Liver (tissue), 9 donors: ENCODE measurements around the gene KCNMB2. TPM values are rescaled to one million over a fixed set of nuclear protein-coding genes. Genes with fewer than 3 reads are reported as not detected.

ENCODE experiments used
- DNase-seq: peaks from one replicate; pipeline ENCODE4 v3.0.0-alpha.2; 2017; ENCODE audit warnings: low spot score
- H3K27ac ChIP-seq, 2 donors: one replicate each; pipeline ENCODE4 v1.7.0; 2013; ENCODE audit warnings: inconsistent platforms in 2 of 2, low read length in 2 of 2, control low read depth in 1 of 2, low read depth in 1 of 2, mild to moderate bottlenecking in 1 of 2
- H3K27me3 ChIP-seq, 4 donors: one replicate each; pipeline versions ENCODE4 v1.6.1 to v1.7.0; 2013; ENCODE audit warnings: low read length in 3 of 4, inconsistent platforms in 1 of 4, mild to moderate bottlenecking in 1 of 4, moderate library complexity in 1 of 4; ENCODE audit not compliant: control insufficient read depth in 4 of 4, insufficient read depth in 4 of 4
- H3K36me3 ChIP-seq, 4 donors: one replicate each; pipeline versions ENCODE4 v1.6.1 to v1.7.0; 2013; ENCODE audit warnings: low read length in 3 of 4, mild to moderate bottlenecking in 3 of 4, low read depth in 1 of 4, moderate library complexity in 1 of 4; ENCODE audit not compliant: control insufficient read depth in 4 of 4, insufficient read depth in 3 of 4
- H3K4me1 ChIP-seq, 4 donors: one replicate each; pipeline versions ENCODE4 v1.6.1 to v1.7.0; 2013; ENCODE audit warnings: low read length in 3 of 4, mild to moderate bottlenecking in 3 of 4, moderate library complexity in 1 of 4; ENCODE audit not compliant: control insufficient read depth in 4 of 4, insufficient read depth in 4 of 4
- H3K4me3 ChIP-seq, 3 donors: one replicate each; pipeline versions ENCODE4 v1.6.1 to v1.7.0; 2013; ENCODE audit warnings: low read length in 3 of 3, control low read depth in 1 of 3, low read depth in 1 of 3, mild to moderate bottlenecking in 1 of 3
- H3K9ac ChIP-seq, 2 donors: one replicate each; pipeline ENCODE4 v1.7.0; 2013; ENCODE audit warnings: low read length in 2 of 2, mild to moderate bottlenecking in 2 of 2, moderate library complexity in 2 of 2, control low read depth in 1 of 2, low read depth in 1 of 2
- H3K9me3 ChIP-seq, 4 donors: one replicate each; pipeline versions ENCODE4 v1.6.1 to v1.7.0; 2013; ENCODE audit warnings: low read length in 3 of 4; ENCODE audit not compliant: control insufficient read depth in 4 of 4
- ATF3 ChIP-seq: IDR thresholded peaks from 2 replicates; pipeline ENCODE4 v1.6.1; 2016; ENCODE audit warnings: antibody characterized with exemption
- EGR1 ChIP-seq, 2 donors: IDR thresholded peaks; 2 replicates each; pipeline ENCODE4 v1.6.1; 2016 to 2018; ENCODE audit warnings: antibody characterized with exemption in 2 of 2, low read depth in 2 of 2
- FOXA1 ChIP-seq: IDR thresholded peaks from 2 replicates; pipeline ENCODE4 v1.6.1; 2016; ENCODE audit warnings: antibody characterized with exemption
- FOXA2 ChIP-seq: IDR thresholded peaks from 2 replicates; pipeline ENCODE4 v1.6.1; 2016; ENCODE audit warnings: antibody characterized with exemption
- GABPA ChIP-seq, 2 donors: IDR thresholded peaks in 1 of 2; conservative IDR thresholded peaks in 1 of 2; 2 replicates each; pipeline ENCODE4 v1.6.1; 2016; ENCODE audit warnings: antibody characterized with exemption in 2 of 2, mild to moderate bottlenecking in 1 of 2, moderate library complexity in 1 of 2
- HNF4A ChIP-seq, 2 donors: conservative IDR thresholded peaks; 2 replicates each; pipeline ENCODE4 v1.6.1; 2016; ENCODE audit warnings: antibody characterized with exemption in 2 of 2, mild to moderate bottlenecking in 2 of 2
- HNF4G ChIP-seq: IDR thresholded peaks from 2 replicates; pipeline ENCODE4 v1.6.1; 2016; ENCODE audit warnings: antibody characterized with exemption
- JUND ChIP-seq, 2 donors: IDR thresholded peaks; 2 replicates each; pipeline ENCODE4 v1.6.1; 2016; ENCODE audit warnings: antibody characterized with exemption in 2 of 2
- NR2F2 ChIP-seq: IDR thresholded peaks from 2 replicates; pipeline ENCODE4 v1.6.1; 2016; ENCODE audit warnings: antibody characterized with exemption
- RAD21 ChIP-seq, 2 donors: IDR thresholded peaks; 2 replicates each; pipeline ENCODE4 v1.6.1; 2016; ENCODE audit warnings: antibody characterized with exemption in 2 of 2, mild to moderate bottlenecking in 2 of 2
- REST ChIP-seq: IDR thresholded peaks from 2 replicates; pipeline ENCODE4 v1.6.1; 2016; ENCODE audit warnings: antibody characterized with exemption, mild to moderate bottlenecking
- RXRA ChIP-seq, 2 donors: IDR thresholded peaks; 2 replicates each; pipeline ENCODE4 v1.6.1; 2017 to 2018; ENCODE audit warnings: antibody characterized with exemption in 2 of 2, mild to moderate bottlenecking in 1 of 2
- SP1 ChIP-seq: IDR thresholded peaks from 2 replicates; pipeline ENCODE4 v1.6.1; 2018; ENCODE audit warnings: antibody characterized with exemption, mild to moderate bottlenecking
- TAF1 ChIP-seq: conservative IDR thresholded peaks from 2 replicates; pipeline ENCODE4 v1.6.1; 2016; ENCODE audit warnings: antibody characterized with exemption, mild to moderate bottlenecking
- YY1 ChIP-seq: IDR thresholded peaks from 2 replicates; pipeline ENCODE4 v1.6.1; 2016; ENCODE audit warnings: antibody characterized with exemption, mild to moderate bottlenecking
- whole genome bisulfite sequencing: extraction: QIAGEN DNeasy Blood & Tissue Kit; methylation state at CpG from one replicate; pipeline ENCODE4 v1.1.7; 2013; 5-methylcytosine and 5-hydroxymethylcytosine counted together
- polyA plus RNA-seq, 2 donors: library from polyadenylated mRNA; stranded (reverse) in 1 of 2; unstranded in 1 of 2; fragments of 200-250 nt in 1 of 2; fragments of >200 nt in 1 of 2; fragmentation: Nextera tagmentation in 1 of 2; extraction: Ambion mirVana in 1 of 2; gene quantifications; one replicate each; pipeline versions ENCODE4 v1.2.1 to v1.2.3, GENCODE V29; 2013 to 2015
- total RNA-seq, 2 donors: library from RNA; depleted of rRNA; stranded (reverse); fragments of >200 nt; gene quantifications; one replicate each; pipeline ENCODE4 v1.2.3, GENCODE V29; 2014
- TF ChIP-seq, protein P1 (sequence below): IDR thresholded peaks from 2 replicates; pipeline ENCODE4 v1.6.1; 2016; ENCODE audit warnings: antibody characterized with exemption
- TF ChIP-seq, protein P2 (sequence below): fragments of 150-350 bp; IDR thresholded peaks from 2 replicates; pipeline ENCODE4 v1.5.1; 2017; ENCODE audit warnings: improper control_type of control experiment, low read depth, low read length; ENCODE audit not compliant: missing input control
- TF ChIP-seq, protein P3 (sequence below): IDR thresholded peaks from 2 replicates; pipeline ENCODE4 v1.6.1; 2016; ENCODE audit warnings: antibody characterized with exemption
- donor health status: healthy.
- donor health status: healthy.
- donor health status: healthy.
- donor health status: healthy.
- donor health status: healthy.

KCNMB2 gene
- total and polyA plus RNA-seq, 4 donors = 0.08 to 0.33 (median 0.16) TPM; not detected in 1

DNA sequence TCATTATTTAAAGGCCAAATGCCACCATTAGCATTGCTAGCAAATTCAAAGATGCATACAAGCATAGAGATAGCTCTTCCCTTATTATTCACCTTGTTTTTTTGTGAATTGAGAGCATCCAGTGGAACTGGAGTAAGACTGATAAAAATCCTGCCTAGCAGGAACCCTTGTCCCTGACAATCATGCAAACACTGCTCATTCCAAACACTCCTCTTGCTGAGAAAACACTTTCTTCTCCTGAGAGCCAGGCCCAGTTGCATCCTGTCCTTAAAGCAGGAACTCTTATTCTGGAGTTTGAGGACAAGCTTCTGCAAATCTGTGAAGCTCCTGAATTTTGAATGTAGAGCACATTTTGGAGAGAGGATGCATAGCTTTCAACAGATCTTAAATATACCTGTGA lies 49.3 kb upstream of the KCNMB2 start:
- Histone ChIP-seq H3K9me3 (no peaks in the 10 kb centered on the region), H3K27me3 (no peaks in the 10 kb centered on the region), H3K36me3 (no peaks in the 10 kb centered on the region), H3K4me1 (no peaks in the 10 kb centered on the region), H3K27ac (no peak overlapping the region), H3K4me3 (no peak overlapping the region), H3K9ac (no peak overlapping the region)
- DNase-seq = no peak
- TF ChIP-seq JUND (IDR thresholded peaks at IDR 0.05) (no peak), HNF4A (conservative IDR thresholded peaks at IDR 0.05) (no peak)

DNA sequence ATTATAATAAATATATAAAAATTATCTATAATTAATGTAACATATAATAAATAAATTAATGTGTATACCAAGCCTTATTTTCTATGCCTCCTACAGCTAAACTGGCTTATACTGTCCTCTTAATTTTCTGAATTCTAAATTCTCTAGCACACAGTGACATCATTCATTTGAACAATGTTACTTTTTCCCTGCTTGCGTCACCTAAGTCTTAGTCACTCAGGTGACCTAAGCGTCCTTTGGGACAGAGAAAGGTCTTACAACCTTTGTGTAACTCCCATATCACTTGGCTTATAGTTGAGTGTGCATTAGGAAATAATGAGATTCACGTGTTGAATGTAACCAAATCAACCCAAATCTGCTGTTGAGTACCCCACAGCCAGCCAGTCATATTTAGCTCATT lies 48.5 kb upstream of the KCNMB2 start:
- H3K4me3 ChIP-seq = no peak overlapping the region
- no peak for DNase-seq
- H3K9ac ChIP-seq = no peak overlapping the region
- H3K36me3 ChIP-seq = no peaks in the 10 kb centered on the region
- H3K27me3 ChIP-seq = no peaks in the 10 kb centered on the region
- WGBS = 76% methylated on average over 3 of the region's 3 CpGs
- TF ChIP-seq, protein P1, sequence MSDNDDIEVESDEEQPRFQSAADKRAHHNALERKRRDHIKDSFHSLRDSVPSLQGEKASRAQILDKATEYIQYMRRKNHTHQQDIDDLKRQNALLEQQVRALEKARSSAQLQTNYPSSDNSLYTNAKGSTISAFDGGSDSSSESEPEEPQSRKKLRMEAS = no peak
- no peak for TF ChIP-seq EGR1 (IDR thresholded peaks at IDR 0.05; ENCODE audit: low read depth in 2 of 2)
- TF ChIP-seq RAD21 (IDR thresholded peaks at IDR 0.05) = no peak
- no peak for TF ChIP-seq FOXA1
- TF ChIP-seq, protein P2, sequence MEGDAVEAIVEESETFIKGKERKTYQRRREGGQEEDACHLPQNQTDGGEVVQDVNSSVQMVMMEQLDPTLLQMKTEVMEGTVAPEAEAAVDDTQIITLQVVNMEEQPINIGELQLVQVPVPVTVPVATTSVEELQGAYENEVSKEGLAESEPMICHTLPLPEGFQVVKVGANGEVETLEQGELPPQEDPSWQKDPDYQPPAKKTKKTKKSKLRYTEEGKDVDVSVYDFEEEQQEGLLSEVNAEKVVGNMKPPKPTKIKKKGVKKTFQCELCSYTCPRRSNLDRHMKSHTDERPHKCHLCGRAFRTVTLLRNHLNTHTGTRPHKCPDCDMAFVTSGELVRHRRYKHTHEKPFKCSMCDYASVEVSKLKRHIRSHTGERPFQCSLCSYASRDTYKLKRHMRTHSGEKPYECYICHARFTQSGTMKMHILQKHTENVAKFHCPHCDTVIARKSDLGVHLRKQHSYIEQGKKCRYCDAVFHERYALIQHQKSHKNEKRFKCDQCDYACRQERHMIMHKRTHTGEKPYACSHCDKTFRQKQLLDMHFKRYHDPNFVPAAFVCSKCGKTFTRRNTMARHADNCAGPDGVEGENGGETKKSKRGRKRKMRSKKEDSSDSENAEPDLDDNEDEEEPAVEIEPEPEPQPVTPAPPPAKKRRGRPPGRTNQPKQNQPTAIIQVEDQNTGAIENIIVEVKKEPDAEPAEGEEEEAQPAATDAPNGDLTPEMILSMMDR = no peak
- no peak for TF ChIP-seq REST
- TF ChIP-seq JUND (IDR thresholded peaks at IDR 0.05) = no peak
- TF ChIP-seq RXRA (IDR thresholded peaks at IDR 0.05) = no peak
- TF ChIP-seq HNF4G = no peak
- TF ChIP-seq HNF4A (conservative IDR thresholded peaks at IDR 0.05) = no peak
- TF ChIP-seq GABPA (IDR thresholded peaks at IDR 0.05 in 1 of 2, conservative IDR thresholded peaks at IDR 0.05 in 1 of 2) = no peak
- TF ChIP-seq SP1 = no peak
- no peak for TF ChIP-seq TAF1
- no peak for TF ChIP-seq NR2F2
- no peak for TF ChIP-seq YY1
- TF ChIP-seq, protein P3, sequence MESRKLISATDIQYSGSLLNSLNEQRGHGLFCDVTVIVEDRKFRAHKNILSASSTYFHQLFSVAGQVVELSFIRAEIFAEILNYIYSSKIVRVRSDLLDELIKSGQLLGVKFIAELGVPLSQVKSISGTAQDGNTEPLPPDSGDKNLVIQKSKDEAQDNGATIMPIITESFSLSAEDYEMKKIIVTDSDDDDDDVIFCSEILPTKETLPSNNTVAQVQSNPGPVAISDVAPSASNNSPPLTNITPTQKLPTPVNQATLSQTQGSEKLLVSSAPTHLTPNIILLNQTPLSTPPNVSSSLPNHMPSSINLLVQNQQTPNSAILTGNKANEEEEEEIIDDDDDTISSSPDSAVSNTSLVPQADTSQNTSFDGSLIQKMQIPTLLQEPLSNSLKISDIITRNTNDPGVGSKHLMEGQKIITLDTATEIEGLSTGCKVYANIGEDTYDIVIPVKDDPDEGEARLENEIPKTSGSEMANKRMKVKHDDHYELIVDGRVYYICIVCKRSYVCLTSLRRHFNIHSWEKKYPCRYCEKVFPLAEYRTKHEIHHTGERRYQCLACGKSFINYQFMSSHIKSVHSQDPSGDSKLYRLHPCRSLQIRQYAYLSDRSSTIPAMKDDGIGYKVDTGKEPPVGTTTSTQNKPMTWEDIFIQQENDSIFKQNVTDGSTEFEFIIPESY = no peak
- no peak for TF ChIP-seq FOXA2
- TF ChIP-seq ATF3 = no peak
- H3K4me1 ChIP-seq = no peaks in the 10 kb centered on the region
- no peak overlapping the region for H3K27ac ChIP-seq
- H3K9me3 ChIP-seq = no peaks in the 10 kb centered on the region
